Measurements from ENCODE around the gene DYNC1LI1. TPM values are rescaled to one million over a fixed set of nuclear protein-coding genes. Genes with fewer than 3 reads are reported as not detected.

DYNC1LI1 gene
- total RNA-seq, 4 donors from 2014 or later: 60.4 to 64.3 (median 62.8) TPM

DNA sequence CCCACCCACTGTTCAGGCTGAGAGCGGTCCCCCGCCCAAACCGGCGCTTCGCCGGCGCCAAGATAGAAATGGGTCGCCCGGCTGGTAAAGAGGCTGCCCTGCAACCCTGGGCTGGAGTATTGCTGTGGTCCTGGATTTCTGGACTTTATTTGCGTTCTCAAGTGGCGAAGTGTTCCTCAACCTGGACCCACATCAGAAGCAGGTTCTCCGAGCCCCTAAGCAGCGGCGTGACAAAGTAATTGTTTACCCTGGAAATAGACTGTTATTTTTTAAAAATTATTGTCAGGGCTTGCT is 481 bp upstream of the DYNC1LI1 start:
- intact Hi-C loops (cut with DNase I; ENCODE audit: low total_unique reads): no loop called here
- H3K4me3 ChIP-seq (ENCODE audit: low read depth, poor library complexity, severe bottlenecking): peak overlapping the region; percentile 31
- TF ChIP-seq POLR2A (IDR thresholded peaks at IDR 0.05): no peak
- TF ChIP-seq, protein P1, sequence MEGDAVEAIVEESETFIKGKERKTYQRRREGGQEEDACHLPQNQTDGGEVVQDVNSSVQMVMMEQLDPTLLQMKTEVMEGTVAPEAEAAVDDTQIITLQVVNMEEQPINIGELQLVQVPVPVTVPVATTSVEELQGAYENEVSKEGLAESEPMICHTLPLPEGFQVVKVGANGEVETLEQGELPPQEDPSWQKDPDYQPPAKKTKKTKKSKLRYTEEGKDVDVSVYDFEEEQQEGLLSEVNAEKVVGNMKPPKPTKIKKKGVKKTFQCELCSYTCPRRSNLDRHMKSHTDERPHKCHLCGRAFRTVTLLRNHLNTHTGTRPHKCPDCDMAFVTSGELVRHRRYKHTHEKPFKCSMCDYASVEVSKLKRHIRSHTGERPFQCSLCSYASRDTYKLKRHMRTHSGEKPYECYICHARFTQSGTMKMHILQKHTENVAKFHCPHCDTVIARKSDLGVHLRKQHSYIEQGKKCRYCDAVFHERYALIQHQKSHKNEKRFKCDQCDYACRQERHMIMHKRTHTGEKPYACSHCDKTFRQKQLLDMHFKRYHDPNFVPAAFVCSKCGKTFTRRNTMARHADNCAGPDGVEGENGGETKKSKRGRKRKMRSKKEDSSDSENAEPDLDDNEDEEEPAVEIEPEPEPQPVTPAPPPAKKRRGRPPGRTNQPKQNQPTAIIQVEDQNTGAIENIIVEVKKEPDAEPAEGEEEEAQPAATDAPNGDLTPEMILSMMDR (IDR thresholded peaks at IDR 0.05): no peak
- DNase-seq (ENCODE audit: low spot score in 2 of 2): no peak
- 1% methylated on average over 12 to 14 of the region's 14 CpGs for WGBS, 2 donors

DNA sequence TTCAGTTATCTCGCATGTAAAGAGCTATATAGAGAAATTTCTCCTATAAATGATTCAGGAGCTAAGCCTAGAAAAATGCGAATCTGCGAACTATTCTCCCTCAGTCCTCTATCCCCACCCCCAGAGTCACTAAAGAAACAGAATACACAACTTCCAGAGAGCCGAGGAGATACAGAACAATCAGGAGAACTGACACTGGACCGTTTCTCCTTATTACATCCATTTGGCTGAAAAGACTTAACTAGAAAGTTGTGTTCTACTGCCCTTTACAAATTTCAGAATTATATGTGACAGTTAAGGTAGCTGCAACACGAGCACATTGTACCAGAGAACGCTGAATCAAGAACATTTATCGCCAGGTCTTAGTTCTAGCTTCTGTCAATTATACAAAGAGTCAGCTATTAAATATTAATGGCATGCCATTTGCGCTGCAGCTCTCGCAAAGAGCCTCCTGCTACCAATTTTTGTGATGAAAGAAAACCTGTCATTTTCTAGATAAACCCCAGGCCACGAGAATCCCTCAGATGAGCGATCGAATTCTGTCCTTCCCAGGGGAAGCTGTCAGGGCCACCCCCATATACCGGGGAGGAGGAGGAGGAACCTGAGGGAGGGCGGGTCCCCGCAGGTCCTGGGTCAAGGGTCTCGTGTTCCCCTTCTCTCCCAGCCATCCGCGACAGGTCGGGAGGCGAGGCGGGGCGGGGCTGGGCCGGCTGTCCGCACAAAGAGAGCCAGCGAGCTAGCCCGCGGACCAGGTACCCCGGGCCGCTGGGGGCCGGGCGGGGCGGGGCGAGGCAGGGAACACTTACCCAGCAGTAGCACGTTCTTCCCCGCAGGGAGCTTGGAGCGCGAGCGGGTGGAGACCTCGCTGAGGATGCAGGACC is 878 bp downstream of the DYNC1LI1 start:
- intact Hi-C loops (cut with DNase I; ENCODE audit: low total_unique reads): no loop called here
- TF ChIP-seq, protein P1 (IDR thresholded peaks at IDR 0.05): no peak
- TF ChIP-seq POLR2A (IDR thresholded peaks at IDR 0.05): no peak
- 1 to 3% methylated on average over 26 to 28 of the region's 40 CpGs for WGBS, 2 donors
- H3K4me3 ChIP-seq (ENCODE audit: low read depth, poor library complexity, severe bottlenecking): peak overlapping the region; percentile 85
- peak; percentile 49 to 93 for DNase-seq (ENCODE audit: low spot score in 2 of 2)

DNA sequence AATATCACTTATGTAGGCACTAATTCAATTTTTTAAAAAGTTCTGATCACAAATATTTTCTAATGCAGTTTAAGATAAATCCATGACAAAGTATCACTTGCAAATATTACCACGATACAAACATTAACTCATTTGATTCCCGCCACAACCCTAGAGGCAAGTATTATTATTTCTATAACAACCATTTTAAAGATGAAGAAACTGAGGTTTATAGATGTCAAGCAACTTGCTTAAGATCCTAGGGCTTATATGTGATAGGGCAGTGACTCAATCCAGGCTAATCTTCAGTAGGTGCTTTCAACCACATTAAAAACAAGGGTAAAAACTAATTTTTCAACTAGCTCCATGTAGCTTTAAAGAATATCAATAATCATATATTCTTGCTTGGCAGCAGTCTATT is 1.7 kb downstream of the DYNC1LI1 start:
- DNase-seq (ENCODE audit: low spot score in 2 of 2): no peak
- no peak overlapping the region for H3K4me3 ChIP-seq (ENCODE audit: low read depth, poor library complexity, severe bottlenecking)
- WGBS, 2 donors: 78 to 80% methylated on average over 2 of the region's 2 CpGs
- no peak for TF ChIP-seq POLR2A (IDR thresholded peaks at IDR 0.05)
- TF ChIP-seq, protein P1 (IDR thresholded peaks at IDR 0.05): no peak
- intact Hi-C loops (cut with DNase I; ENCODE audit: low total_unique reads): no loop called here

DNA sequence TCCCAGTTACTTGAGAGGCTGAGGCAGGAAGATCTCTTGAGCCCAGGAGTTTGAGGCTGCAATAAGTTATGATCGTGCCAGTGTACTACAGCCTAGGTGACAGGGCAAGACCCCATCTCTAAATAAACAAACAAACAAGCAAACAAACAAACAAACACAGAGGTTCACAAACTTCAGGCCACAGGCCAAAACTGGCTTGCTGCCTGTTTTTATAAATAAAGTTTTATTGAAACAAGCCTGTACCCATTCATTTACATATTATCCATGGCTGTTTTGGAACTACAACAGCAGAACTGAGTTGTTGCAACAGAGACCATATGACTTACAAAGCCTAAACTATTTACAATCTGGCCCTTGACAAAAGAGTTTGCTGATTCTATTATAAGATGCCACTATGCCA is 6.5 kb downstream of the DYNC1LI1 start:
- TF ChIP-seq POLR2A (IDR thresholded peaks at IDR 0.05): no peak
- TF ChIP-seq, protein P1 (IDR thresholded peaks at IDR 0.05): no peak
- no peak for DNase-seq (ENCODE audit: low spot score in 2 of 2)
- WGBS, 2 donors: 96 to 100% methylated on average over 1 of the region's 1 CpG
- intact Hi-C loops (cut with DNase I; ENCODE audit: low total_unique reads): no loop called here
- H3K4me3 ChIP-seq (ENCODE audit: low read depth, poor library complexity, severe bottlenecking): no peak overlapping the region

DNA sequence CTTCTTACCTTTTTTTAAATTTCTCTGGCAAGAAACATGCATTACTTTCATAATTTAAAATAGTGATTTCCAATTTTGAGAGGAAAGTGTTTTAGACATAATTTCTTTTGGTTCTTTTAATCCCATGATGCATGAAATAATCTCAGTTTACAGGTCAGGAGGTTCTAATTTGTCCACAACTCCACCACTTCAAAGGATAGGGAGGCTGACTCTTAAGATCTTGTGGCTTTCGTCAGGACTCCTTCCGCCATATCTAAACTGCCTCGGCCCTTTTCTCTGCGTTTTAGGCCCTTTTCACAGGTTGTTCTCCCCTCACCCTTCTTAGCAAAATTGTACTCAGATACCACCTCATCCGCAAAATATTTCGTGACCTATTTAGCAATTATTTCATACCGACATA is 8.0 kb downstream of the DYNC1LI1 start:
- no peak for TF ChIP-seq POLR2A (IDR thresholded peaks at IDR 0.05)
- TF ChIP-seq, protein P1 (IDR thresholded peaks at IDR 0.05): no peak
- no peak for DNase-seq (ENCODE audit: low spot score in 2 of 2)
- H3K4me3 ChIP-seq (ENCODE audit: low read depth, poor library complexity, severe bottlenecking): no peak overlapping the region
- WGBS, 2 donors: 95 to 96% methylated on average over 7 of the region's 7 CpGs
- intact Hi-C loops (cut with DNase I; ENCODE audit: low total_unique reads): no loop called here

Measured in lower leg skin (tissue), 4 donors.